Loucy (cell line): ENCODE data around the gene USP25.

Source experiments
- H2AFZ ChIP-seq: fragments of 200-600 bp; sonication (generic); 2 replicates; pipeline ENCODE4 v1.6.0; 2016; ENCODE audit warnings: antibody characterized with exemption, mild to moderate bottlenecking, low read length, moderate library complexity
- H3F3A ChIP-seq: fragments of 200-600 bp; 2 replicates; pipeline ENCODE4 v1.6.0; 2016; ENCODE audit warnings: antibody characterized with exemption, low read depth, mild to moderate bottlenecking
- H3K27me3 ChIP-seq: fragments of 200-600 bp; sonication (generic); 2 replicates; pipeline ENCODE4 v1.6.1; 2014; ENCODE audit warnings: low read length, mild to moderate bottlenecking; ENCODE audit not compliant: insufficient read depth, poor library complexity, severe bottlenecking
- H3K36me3 ChIP-seq: fragments of 200-600 bp; sonication (generic); 2 replicates; pipeline ENCODE4 v1.6.1; 2016; ENCODE audit warnings: low read length; ENCODE audit not compliant: insufficient read depth
- H3K4me1 ChIP-seq: fragments of 200-600 bp; sonication (generic); 2 replicates; pipeline ENCODE4 v1.5.1; 2014; ENCODE audit warnings: low read length, mild to moderate bottlenecking; ENCODE audit not compliant: insufficient read depth, poor library complexity, severe bottlenecking
- H3K4me2 ChIP-seq: fragments of 200-600 bp; sonication (generic); 2 replicates; pipeline ENCODE4 v1.6.0; 2014; ENCODE audit warnings: antibody characterized with exemption, low read length, low read depth, mild to moderate bottlenecking; ENCODE audit not compliant: poor library complexity, severe bottlenecking
- H3K4me3 ChIP-seq: fragments of 200-600 bp; sonication (generic); 2 replicates; pipeline ENCODE4 v1.5.1; 2014; ENCODE audit warnings: low read length, mild to moderate bottlenecking, mixed read lengths; ENCODE audit not compliant: poor library complexity, severe bottlenecking
- H3K79me2 ChIP-seq: fragments of 200-600 bp; sonication (generic); 2 replicates; pipeline ENCODE4 v1.6.1; 2014; ENCODE audit warnings: low read length; ENCODE audit not compliant: insufficient read depth
- H3K9ac ChIP-seq: fragments of 200-600 bp; sonication (generic); 2 replicates; pipeline ENCODE4 v1.6.0; 2014; ENCODE audit warnings: mild to moderate bottlenecking, low read depth, low read length, moderate library complexity; ENCODE audit not compliant: poor library complexity, severe bottlenecking
- H3K9me2 ChIP-seq: fragments of 200-600 bp; sonication (generic); replicated peaks from 2 replicates; pipeline ENCODE4 v1.6.1; 2016; ENCODE audit warnings: low read depth, low read length, mixed read lengths
- H3K9me3 ChIP-seq: fragments of 200-600 bp; sonication (generic); 2 replicates; pipeline ENCODE4 v1.6.1; 2014; ENCODE audit warnings: mild to moderate bottlenecking, antibody characterized with exemption, low read length, low read depth; ENCODE audit not compliant: insufficient read depth
- H4K20me1 ChIP-seq: fragments of 200-600 bp; sonication (generic); 2 replicates; pipeline ENCODE4 v1.6.0; 2014; ENCODE audit warnings: antibody characterized with exemption, low read length, mild to moderate bottlenecking; ENCODE audit not compliant: insufficient read depth, poor library complexity, severe bottlenecking
- CTCF ChIP-seq: fragments of 200-600 bp; sonication (generic); conservative IDR thresholded peaks from 2 replicates; pipeline ENCODE4 v1.5.1; 2014; ENCODE audit warnings: mild to moderate bottlenecking, antibody characterized with exemption, low read length
- EZH2phosphoT487 ChIP-seq: fragments of 200-600 bp; IDR thresholded peaks from 2 replicates; pipeline ENCODE4 v1.6.1; 2018; ENCODE audit warnings: antibody characterized with exemption, mild to moderate bottlenecking, moderate library complexity, borderline replicate concordance

The USP25 gene

GRCh38 chr21:15895142-15896106 is 165.6 kb downstream of the USP25 start:
- H2AFZ ChIP-seq = 0 out of 2 replicates have a peak overlapping the region, but pooled peaks have one; percentile 4
- no peaks in the 10 kb centered on the region for H3F3A ChIP-seq
- no peaks in the 10 kb centered on the region for H4K20me1 ChIP-seq
- H3K36me3 ChIP-seq = no peaks in the 10 kb centered on the region
- H3K9ac ChIP-seq = no peak overlapping the region
- H3K4me2 ChIP-seq = no peak overlapping the region
- no peaks in the 10 kb centered on the region for H3K79me2 ChIP-seq
- no peaks in the 10 kb centered on the region for H3K9me3 ChIP-seq
- H3K9me2 ChIP-seq = no peaks in the 10 kb centered on the region
- no peak overlapping the region for H3K4me3 ChIP-seq
- H3K4me1 ChIP-seq = no peaks in the 10 kb centered on the region
- H3K27me3 ChIP-seq = no peaks in the 10 kb centered on the region
- TF ChIP-seq CTCF = no peak
- TF ChIP-seq EZH2phosphoT487 = no peak

- no peaks in the 10 kb centered on the region for H3K27me3 ChIP-seq
- H4K20me1 ChIP-seq = no peaks in the 10 kb centered on the region
- H3K79me2 ChIP-seq = no peaks in the 10 kb centered on the region
- H3K9me3 ChIP-seq = no peaks in the 10 kb centered on the region
- TF ChIP-seq EZH2phosphoT487 (no peak), CTCF (no peak)
- H3K4me1 ChIP-seq = no peaks in the 10 kb centered on the region
- H3K9me2 ChIP-seq = no peaks in the 10 kb centered on the region
- H3F3A ChIP-seq = no peaks in the 10 kb centered on the region
- H3K9ac ChIP-seq = no peak overlapping the region
- H3K4me3 ChIP-seq = no peak overlapping the region
- H2AFZ ChIP-seq = no peak overlapping the region
- no peak overlapping the region for H3K4me2 ChIP-seq
- H3K36me3 ChIP-seq = no peaks in the 10 kb centered on the region
Observed at GRCh38 chr21:15896501-15896900, 166.7 kb downstream of the USP25 start.

GRCh38 chr21:15904389-15904788 is 174.6 kb downstream of the USP25 start:
- no peaks in the 10 kb centered on the region for H4K20me1 ChIP-seq
- H3K36me3 ChIP-seq = no peaks in the 10 kb centered on the region
- no peaks in the 10 kb centered on the region for H3F3A ChIP-seq
- H2AFZ ChIP-seq = no peak overlapping the region
- no peaks in the 10 kb centered on the region for H3K9me2 ChIP-seq
- H3K27me3 ChIP-seq = no peaks in the 10 kb centered on the region
- no peak overlapping the region for H3K4me2 ChIP-seq
- no peaks in the 10 kb centered on the region for H3K4me1 ChIP-seq
- no peak for TF ChIP-seq CTCF
- no peak for TF ChIP-seq EZH2phosphoT487
- H3K79me2 ChIP-seq = no peaks in the 10 kb centered on the region
- H3K4me3 ChIP-seq = no peak overlapping the region
- H3K9me3 ChIP-seq = no peaks in the 10 kb centered on the region
- H3K9ac ChIP-seq = no peak overlapping the region
